HFFc6 (cell line): ENCODE measurements around the gene MYH1. TPM values are rescaled to one million over a fixed set of nuclear protein-coding genes. Genes with fewer than 3 reads are reported as not detected.

Experiments used
- DNase-seq: peaks from one replicate; pipeline ENCODE4 v3.0.0-alpha.2; 2018
- H3K27ac Mint-ChIP-seq: 2 replicates; pipeline ENCODE4 v1.8.0; 2020; ENCODE audit warnings: mild to moderate bottlenecking, mixed read lengths
- H3K27me3 Mint-ChIP-seq: 2 replicates; pipeline ENCODE4 v1.8.0; 2021; ENCODE audit warnings: mild to moderate bottlenecking, moderate library complexity, mixed read lengths; ENCODE audit not compliant: insufficient read depth
- H3K36me3 Mint-ChIP-seq: 2 replicates; pipeline ENCODE4 v1.8.0; 2021; ENCODE audit warnings: low read depth, mixed read lengths
- H3K4me1 Mint-ChIP-seq: 2 replicates; pipeline ENCODE4 v1.8.0; 2020; ENCODE audit warnings: low read depth, mixed read lengths
- H3K4me3 Mint-ChIP-seq: 2 replicates; pipeline ENCODE4 v1.8.0; 2020; ENCODE audit warnings: mild to moderate bottlenecking, moderate library complexity, mixed read lengths
- H3K9me3 Mint-ChIP-seq: 2 replicates; pipeline ENCODE4 v1.8.0; 2020; ENCODE audit warnings: mild to moderate bottlenecking, mixed read lengths
- CTCF ChIP-seq: fragments of 200-600 bp; sonication (generic); IDR thresholded peaks from 2 replicates; pipeline ENCODE4 v1.5.0; 2021; ENCODE audit warnings: antibody characterized with exemption, mild to moderate bottlenecking
- total RNA-seq, 6 experiments: library from RNA; stranded (reverse); fragmentation: NEBNext Ultra II Directional; extraction: Animal tissue kit (Norgen Biotek cat#: 25700); gene quantifications; 2 replicates in 1 of 6; 3 replicates in 5 of 6; pipeline ENCODE4 v1.2.3, GENCODE V29; 2021

MYH1 gene
- total RNA-seq, 6 experiments from 2014 or later, result not detected

- H3K36me3 Mint-ChIP-seq, result no peaks in the 10 kb centered on the region
- DNase-seq, result no peak
- H3K27ac Mint-ChIP-seq, result no peak overlapping the region
- peaks cover 1% of the 10 kb centered on the region; the same call in 1 of the 2 replicates for H3K27me3 Mint-ChIP-seq
- H3K4me3 Mint-ChIP-seq, result no peak overlapping the region
- no peaks in the 10 kb centered on the region for H3K4me1 Mint-ChIP-seq
- TF ChIP-seq CTCF, result no peak
- H3K9me3 Mint-ChIP-seq, result peaks cover 45% of the 10 kb centered on the region
These were observed 9.1 kb upstream of the MYH1 start for GRCh38 chr17:10527419-10527818.

GRCh38 chr17:10526517-10526916, 8.2 kb upstream of the MYH1 start:
- Mint-ChIP-seq H3K4me1 (no peaks in the 10 kb centered on the region), H3K4me3 (no peak overlapping the region), H3K36me3 (no peaks in the 10 kb centered on the region), H3K27ac (no peak overlapping the region), H3K9me3 (peaks cover 45% of the 10 kb centered on the region), H3K27me3 (peaks cover 1% of the 10 kb centered on the region; the same call in 1 of the 2 replicates)
- TF ChIP-seq CTCF, result no peak
- DNase-seq, result no peak

GRCh38 chr17:10523064-10523463, 4.7 kb upstream of the MYH1 start:
- DNase-seq, result no peak
- Mint-ChIP-seq H3K4me3 (no peak overlapping the region), H3K4me1 (no peaks in the 10 kb centered on the region), H3K27ac (no peak overlapping the region), H3K27me3 (peaks cover 1% of the 10 kb centered on the region; the same call in 1 of the 2 replicates), H3K9me3 (peaks cover 34% of the 10 kb centered on the region), H3K36me3 (no peaks in the 10 kb centered on the region)
- no peak for TF ChIP-seq CTCF

GRCh38 chr17:10521949-10522348, 3.6 kb upstream of the MYH1 start:
- H3K4me1 Mint-ChIP-seq, result no peaks in the 10 kb centered on the region
- H3K36me3 Mint-ChIP-seq, result no peaks in the 10 kb centered on the region
- DNase-seq, result no peak
- H3K4me3 Mint-ChIP-seq, result no peak overlapping the region
- H3K9me3 Mint-ChIP-seq, result peaks cover 33% of the 10 kb centered on the region
- H3K27ac Mint-ChIP-seq, result no peak overlapping the region
- H3K27me3 Mint-ChIP-seq, result peaks cover 1% of the 10 kb centered on the region; the same call in 1 of the 2 replicates
- no peak for TF ChIP-seq CTCF

GRCh38 chr17:10516638-10517037, 1.7 kb downstream of the MYH1 start:
- no peak overlapping the region for H3K4me3 Mint-ChIP-seq
- H3K27me3 Mint-ChIP-seq, result no peaks in the 10 kb centered on the region; the same call in 1 of the 2 replicates
- no peak for TF ChIP-seq CTCF
- peaks cover 7% of the 10 kb centered on the region for H3K9me3 Mint-ChIP-seq
- no peak for DNase-seq
- H3K4me1 Mint-ChIP-seq, result no peaks in the 10 kb centered on the region
- H3K27ac Mint-ChIP-seq, result no peak overlapping the region
- H3K36me3 Mint-ChIP-seq, result no peaks in the 10 kb centered on the region

GRCh38 chr17:10516065-10516464, 2.3 kb downstream of the MYH1 start:
- peaks cover 7% of the 10 kb centered on the region for H3K9me3 Mint-ChIP-seq
- no peaks in the 10 kb centered on the region; the same call in 1 of the 2 replicates for H3K27me3 Mint-ChIP-seq
- no peaks in the 10 kb centered on the region for H3K4me1 Mint-ChIP-seq
- H3K4me3 Mint-ChIP-seq, result no peak overlapping the region
- no peak for TF ChIP-seq CTCF
- DNase-seq, result no peak
- no peaks in the 10 kb centered on the region for H3K36me3 Mint-ChIP-seq
- H3K27ac Mint-ChIP-seq, result no peak overlapping the region
